Activated CD4-positive, alpha-beta T cell treated with anti-CD3 and anti-CD28 coated beads, Interleukin-2, amount 10 ng/mL, durations not matched to agents 24 days and 14 days (primary cell): ENCODE results near the gene SBK3. TPM values are rescaled to one million over a fixed set of nuclear protein-coding genes. Genes with fewer than 3 reads are reported as not detected.

Experiments used
- DNase-seq: peaks from one replicate; pipeline ENCODE4 v3.0.0; 2022
- H3K27ac Mint-ChIP-seq: one replicate; pipeline ENCODE4 v1.8.0; 2022; ENCODE audit warnings: mild to moderate bottlenecking, mixed read lengths
- H3K27me3 Mint-ChIP-seq: one replicate; pipeline ENCODE4 v1.8.0; 2022; ENCODE audit warnings: mixed read lengths
- H3K36me3 Mint-ChIP-seq: one replicate; pipeline ENCODE4 v1.8.0; 2022; ENCODE audit warnings: low read depth, mild to moderate bottlenecking, mixed read lengths
- H3K4me1 Mint-ChIP-seq: one replicate; pipeline ENCODE4 v1.8.0; 2021; ENCODE audit warnings: mixed read lengths
- H3K4me3 Mint-ChIP-seq: one replicate; pipeline ENCODE4 v1.8.0; 2022; ENCODE audit warnings: mild to moderate bottlenecking, moderate library complexity, mixed read lengths
- H3K9me3 Mint-ChIP-seq: one replicate; pipeline ENCODE4 v1.8.0; 2021; ENCODE audit warnings: mixed read lengths
- intact Hi-C: fragments of 100-400 bp; cut with micrococcal nuclease; formaldehyde crosslinking; loops from one replicate; pipeline ENCODE4 v1.15.1; 2023
- total RNA-seq: library from RNA; stranded (reverse); gene quantifications from 2 replicates; pipeline ENCODE4 v1.2.3, GENCODE V29; 2022

The SBK3 gene
- total RNA-seq, 1 donor from 2014 or later, result not detected

GRCh38 chr19:55554741-55555152 lies 9.4 kb upstream of the SBK3 start:
- Mint-ChIP-seq H3K4me1 (no peaks in the 10 kb centered on the region), H3K27me3 (peaks cover 1% of the 10 kb centered on the region), H3K9me3 (no peaks in the 10 kb centered on the region), H3K36me3 (no peaks in the 10 kb centered on the region), H3K4me3 (no peak overlapping the region), H3K27ac (no peak overlapping the region)
- no peak for DNase-seq
- intact Hi-C loops, result no loop called here

GRCh38 chr19:55554302-55554701 lies 9.0 kb upstream of the SBK3 start:
- Mint-ChIP-seq H3K4me1 (no peaks in the 10 kb centered on the region), H3K27ac (no peak overlapping the region), H3K36me3 (no peaks in the 10 kb centered on the region), H3K4me3 (no peak overlapping the region), H3K27me3 (peaks cover 1% of the 10 kb centered on the region), H3K9me3 (no peaks in the 10 kb centered on the region)
- intact Hi-C loops, result no loop called here
- DNase-seq, result no peak

- no peak overlapping the region for H3K4me3 Mint-ChIP-seq
- no peaks in the 10 kb centered on the region for H3K4me1 Mint-ChIP-seq
- DNase-seq, result no peak
- intact Hi-C loops, result no loop called here
- no peak overlapping the region for H3K27ac Mint-ChIP-seq
- H3K36me3 Mint-ChIP-seq, result no peaks in the 10 kb centered on the region
- H3K9me3 Mint-ChIP-seq, result no peaks in the 10 kb centered on the region
- H3K27me3 Mint-ChIP-seq, result peaks cover 1% of the 10 kb centered on the region
These were observed 8.2 kb upstream of the SBK3 start for GRCh38 chr19:55553217-55554182.

- H3K36me3 Mint-ChIP-seq, result no peaks in the 10 kb centered on the region
- DNase-seq, result no peak
- peaks cover 5% of the 10 kb centered on the region for H3K27me3 Mint-ChIP-seq
- H3K9me3 Mint-ChIP-seq, result no peaks in the 10 kb centered on the region
- H3K4me1 Mint-ChIP-seq, result no peaks in the 10 kb centered on the region
- H3K27ac Mint-ChIP-seq, result no peak overlapping the region
- no peak overlapping the region for H3K4me3 Mint-ChIP-seq
- intact Hi-C loops, result no loop called here
These were observed 7.3 kb upstream of the SBK3 start for GRCh38 chr19:55552620-55553019.

GRCh38 chr19:55552206-55552605 lies 6.9 kb upstream of the SBK3 start:
- H3K27me3 Mint-ChIP-seq, result peaks cover 5% of the 10 kb centered on the region
- H3K4me1 Mint-ChIP-seq, result peaks cover 3% of the 10 kb centered on the region
- no peak for DNase-seq
- H3K27ac Mint-ChIP-seq, result no peak overlapping the region
- no peaks in the 10 kb centered on the region for H3K36me3 Mint-ChIP-seq
- H3K4me3 Mint-ChIP-seq, result no peak overlapping the region
- intact Hi-C loops, result no loop called here
- H3K9me3 Mint-ChIP-seq, result no peaks in the 10 kb centered on the region

GRCh38 chr19:55550321-55550650 lies 4.9 kb upstream of the SBK3 start:
- no peak overlapping the region for H3K4me3 Mint-ChIP-seq
- no peaks in the 10 kb centered on the region for H3K36me3 Mint-ChIP-seq
- H3K9me3 Mint-ChIP-seq, result no peaks in the 10 kb centered on the region
- no peak for DNase-seq
- no peak overlapping the region for H3K27ac Mint-ChIP-seq
- intact Hi-C loops, result no loop called here
- H3K27me3 Mint-ChIP-seq, result peaks cover 5% of the 10 kb centered on the region
- H3K4me1 Mint-ChIP-seq, result peaks cover 3% of the 10 kb centered on the region

GRCh38 chr19:55549500-55550320 lies 4.4 kb upstream of the SBK3 start:
- no peak overlapping the region for H3K4me3 Mint-ChIP-seq
- no peaks in the 10 kb centered on the region for H3K9me3 Mint-ChIP-seq
- H3K27ac Mint-ChIP-seq, result no peak overlapping the region
- H3K27me3 Mint-ChIP-seq, result peaks cover 5% of the 10 kb centered on the region
- peaks cover 3% of the 10 kb centered on the region for H3K4me1 Mint-ChIP-seq
- intact Hi-C loops, result no loop called here
- DNase-seq, result no peak
- no peaks in the 10 kb centered on the region for H3K36me3 Mint-ChIP-seq

- H3K36me3 Mint-ChIP-seq, result no peaks in the 10 kb centered on the region
- H3K4me1 Mint-ChIP-seq, result peaks cover 3% of the 10 kb centered on the region
- no peak overlapping the region for H3K4me3 Mint-ChIP-seq
- H3K27me3 Mint-ChIP-seq, result peaks cover 3% of the 10 kb centered on the region
- no peak for DNase-seq
- no peak overlapping the region for H3K27ac Mint-ChIP-seq
- H3K9me3 Mint-ChIP-seq, result peaks cover 10% of the 10 kb centered on the region
- intact Hi-C loops, result no loop called here
These were observed 1.7 kb upstream of the SBK3 start for GRCh38 chr19:55546822-55547614.

- Mint-ChIP-seq H3K27ac (no peak overlapping the region), H3K9me3 (peaks cover 11% of the 10 kb centered on the region), H3K27me3 (peaks cover 3% of the 10 kb centered on the region), H3K4me1 (peaks cover 3% of the 10 kb centered on the region), H3K36me3 (no peaks in the 10 kb centered on the region), H3K4me3 (no peak overlapping the region)
- DNase-seq, result no peak
- intact Hi-C loops, result no loop called here
These were observed 668 bp upstream of the SBK3 start for GRCh38 chr19:55546011-55546410.

- no peak overlapping the region for H3K4me3 Mint-ChIP-seq
- peaks cover 3% of the 10 kb centered on the region for H3K4me1 Mint-ChIP-seq
- DNase-seq, result no peak
- H3K27ac Mint-ChIP-seq, result no peak overlapping the region
- intact Hi-C loops, result no loop called here
- peaks cover 11% of the 10 kb centered on the region for H3K9me3 Mint-ChIP-seq
- no peaks in the 10 kb centered on the region for H3K36me3 Mint-ChIP-seq
- H3K27me3 Mint-ChIP-seq, result peaks cover 3% of the 10 kb centered on the region
These were observed 435 bp downstream of the SBK3 start for GRCh38 chr19:55544776-55545439.

GRCh38 chr19:55544014-55544413 lies 1.3 kb downstream of the SBK3 start:
- H3K36me3 Mint-ChIP-seq, result no peaks in the 10 kb centered on the region
- no peak overlapping the region for H3K27ac Mint-ChIP-seq
- H3K4me1 Mint-ChIP-seq, result peaks cover 3% of the 10 kb centered on the region
- no peak for DNase-seq
- H3K27me3 Mint-ChIP-seq, result peaks cover 3% of the 10 kb centered on the region
- intact Hi-C loops, result no loop called here
- H3K9me3 Mint-ChIP-seq, result peaks cover 11% of the 10 kb centered on the region
- no peak overlapping the region for H3K4me3 Mint-ChIP-seq

GRCh38 chr19:55543567-55543966 lies 1.8 kb downstream of the SBK3 start:
- intact Hi-C loops, result no loop called here
- DNase-seq, result no peak
- Mint-ChIP-seq H3K4me3 (no peak overlapping the region), H3K27ac (no peak overlapping the region), H3K9me3 (peaks cover 11% of the 10 kb centered on the region), H3K36me3 (no peaks in the 10 kb centered on the region), H3K27me3 (peaks cover 3% of the 10 kb centered on the region), H3K4me1 (peaks cover 3% of the 10 kb centered on the region)

- H3K27ac Mint-ChIP-seq, result no peak overlapping the region
- H3K9me3 Mint-ChIP-seq, result peaks cover 11% of the 10 kb centered on the region
- H3K27me3 Mint-ChIP-seq, result no peaks in the 10 kb centered on the region
- no peak overlapping the region for H3K4me3 Mint-ChIP-seq
- no peaks in the 10 kb centered on the region for H3K36me3 Mint-ChIP-seq
- H3K4me1 Mint-ChIP-seq, result peaks cover 1% of the 10 kb centered on the region
- DNase-seq, result no peak
- intact Hi-C loops, result no loop called here
These were observed 3.0 kb downstream of the SBK3 start for GRCh38 chr19:55542292-55542855.
